Urinary bladder (tissue), 4 donors: ENCODE data around the gene CAMK1D. TPM values are rescaled to one million over a fixed set of nuclear protein-coding genes. Genes with fewer than 3 reads are reported as not detected.
A peak's percentile ranks its signal among the peaks of the same experiment; 100 is the strongest.
"Not testable (repeated sequence)": the region's sequence is repeated elsewhere in the genome, so short reads cannot be mapped to it uniquely, and the experiment has no call there.

Experiments
- DNase-seq: peaks from one replicate; pipeline ENCODE4 v3.0.0-alpha.2; 2015; ENCODE audit errors: extremely low spot score
- H3K27ac ChIP-seq: one replicate; pipeline ENCODE4 v1.5.1; 2013; ENCODE audit warnings: low read depth, mild to moderate bottlenecking, moderate library complexity
- H3K36me3 ChIP-seq: one replicate; pipeline ENCODE4 v1.6.1; 2013; ENCODE audit warnings: mild to moderate bottlenecking, moderate library complexity; ENCODE audit not compliant: insufficient read depth
- H3K4me1 ChIP-seq: one replicate; pipeline ENCODE4 v1.6.1; 2013; ENCODE audit warnings: mild to moderate bottlenecking, moderate library complexity; ENCODE audit not compliant: insufficient read depth
- H3K4me3 ChIP-seq: one replicate; pipeline ENCODE4 v1.5.1; 2013; ENCODE audit warnings: low read depth, low read length
- WGBS: extraction: QIAGEN DNeasy Blood & Tissue Kit; methylation state at CpG from one replicate; pipeline ENCODE4 v1.1.7; 2013; 5-methylcytosine and 5-hydroxymethylcytosine counted together
- polyA plus RNA-seq: library from polyadenylated mRNA; stranded (reverse); fragments of 200-250 nt; gene quantifications from one replicate; pipeline ENCODE4 v1.2.3, GENCODE V29; 2013
- total RNA-seq: library from RNA; depleted of rRNA; stranded (reverse); fragments of >200 nt; gene quantifications from one replicate; pipeline ENCODE4 v1.2.3, GENCODE V29; 2014
- donor health status: healthy with polysubstance abuse.
- donor health status: healthy.

Gene CAMK1D
- total and polyA plus RNA-seq, 2 donors = 5.6 to 7.6 TPM

GRCh38 chr10:12489357-12489756 is 140.0 kb downstream of the CAMK1D start:
- Histone ChIP-seq H3K4me3 (no peak overlapping the region), H3K27ac (no peak overlapping the region), H3K4me1 (no peaks in the 10 kb centered on the region), H3K36me3 (no peaks in the 10 kb centered on the region)
- 71% methylated on average over 8 of the region's 8 CpGs for WGBS
- no peak for DNase-seq

GRCh38 chr10:12489806-12490205 is 140.5 kb downstream of the CAMK1D start:
- DNase-seq = no peak
- no peak overlapping the region for H3K27ac ChIP-seq
- H3K36me3 ChIP-seq = no peaks in the 10 kb centered on the region
- no peak overlapping the region for H3K4me3 ChIP-seq
- no peaks in the 10 kb centered on the region for H3K4me1 ChIP-seq
- 65% methylated on average over 13 of the region's 13 CpGs for WGBS

GRCh38 chr10:12490963-12491362 is 141.6 kb downstream of the CAMK1D start:
- H3K36me3 ChIP-seq = no peaks in the 10 kb centered on the region
- DNase-seq = no peak
- WGBS = 93% methylated on average over 1 of the region's 1 CpG
- no peak overlapping the region for H3K27ac ChIP-seq
- H3K4me1 ChIP-seq = no peaks in the 10 kb centered on the region
- H3K4me3 ChIP-seq = no peak overlapping the region

GRCh38 chr10:12491491-12491890 is 142.1 kb downstream of the CAMK1D start:
- WGBS = 79% methylated on average over 10 of the region's 10 CpGs
- no peaks in the 10 kb centered on the region for H3K36me3 ChIP-seq
- H3K27ac ChIP-seq = no peak overlapping the region
- H3K4me1 ChIP-seq = no peaks in the 10 kb centered on the region
- no peak overlapping the region for H3K4me3 ChIP-seq
- no peak for DNase-seq

GRCh38 chr10:12492016-12492415 is 142.7 kb downstream of the CAMK1D start:
- Histone ChIP-seq H3K27ac (no peak overlapping the region), H3K4me3 (no peak overlapping the region), H3K4me1 (no peaks in the 10 kb centered on the region), H3K36me3 (no peaks in the 10 kb centered on the region)
- WGBS = 96% methylated on average over 8 of the region's 8 CpGs
- DNase-seq = no peak

GRCh38 chr10:12497046-12497445 is 147.7 kb downstream of the CAMK1D start:
- not testable (repeated sequence) for H3K4me1 ChIP-seq, H3K4me3 ChIP-seq, DNase-seq, H3K27ac ChIP-seq, H3K36me3 ChIP-seq
- WGBS = 99% methylated on average over 10 of the region's 10 CpGs

- WGBS = 71% methylated on average over 7 of the region's 7 CpGs
- H3K27ac ChIP-seq = no peak overlapping the region
- DNase-seq = no peak
- no peaks in the 10 kb centered on the region for H3K36me3 ChIP-seq
- no peaks in the 10 kb centered on the region for H3K4me1 ChIP-seq
- no peak overlapping the region for H3K4me3 ChIP-seq
Observed at GRCh38 chr10:12499076-12499986, 150.0 kb downstream of the CAMK1D start.

- WGBS = 45% methylated on average over 7 of the region's 7 CpGs
- H3K36me3 ChIP-seq = no peaks in the 10 kb centered on the region
- DNase-seq = no peak
- no peak overlapping the region for H3K4me3 ChIP-seq
- no peak overlapping the region for H3K27ac ChIP-seq
- H3K4me1 ChIP-seq = no peaks in the 10 kb centered on the region
Observed at GRCh38 chr10:12500381-12501303, 151.3 kb downstream of the CAMK1D start.

- Histone ChIP-seq H3K27ac (no peak overlapping the region), H3K4me3 (no peak overlapping the region), H3K4me1 (no peaks in the 10 kb centered on the region), H3K36me3 (no peaks in the 10 kb centered on the region)
- no peak for DNase-seq
- WGBS = 59% methylated on average over 12 of the region's 12 CpGs
Observed at GRCh38 chr10:12501324-12501723, 152.0 kb downstream of the CAMK1D start.

GRCh38 chr10:12501841-12502525 is 152.6 kb downstream of the CAMK1D start:
- Histone ChIP-seq H3K36me3 (no peaks in the 10 kb centered on the region), H3K4me3 (no peak overlapping the region), H3K27ac (no peak overlapping the region), H3K4me1 (no peaks in the 10 kb centered on the region)
- no peak for DNase-seq
- WGBS = 79% methylated on average over 16 of the region's 16 CpGs

GRCh38 chr10:12502526-12503274 is 153.4 kb downstream of the CAMK1D start:
- H3K36me3 ChIP-seq = no peaks in the 10 kb centered on the region
- DNase-seq = no peak
- no peak overlapping the region for H3K4me3 ChIP-seq
- no peaks in the 10 kb centered on the region for H3K4me1 ChIP-seq
- H3K27ac ChIP-seq = no peak overlapping the region
- WGBS = 96% methylated on average over 19 of the region's 19 CpGs

- H3K27ac ChIP-seq = no peak overlapping the region
- DNase-seq = peak; percentile 53
- H3K36me3 ChIP-seq = no peaks in the 10 kb centered on the region
- no peaks in the 10 kb centered on the region for H3K4me1 ChIP-seq
- 84% methylated on average over 10 of the region's 10 CpGs for WGBS
- H3K4me3 ChIP-seq = no peak overlapping the region
Observed at GRCh38 chr10:12503311-12503710, 154.0 kb downstream of the CAMK1D start.

- no peak for DNase-seq
- no peaks in the 10 kb centered on the region for H3K36me3 ChIP-seq
- no peaks in the 10 kb centered on the region for H3K4me1 ChIP-seq
- H3K4me3 ChIP-seq = no peak overlapping the region
- WGBS = 96% methylated on average over 11 of the region's 11 CpGs
- no peak overlapping the region for H3K27ac ChIP-seq
Observed at GRCh38 chr10:12504176-12504575, 154.8 kb downstream of the CAMK1D start.
